ENCODE data around the gene POMP. TPM values are rescaled to one million over a fixed set of nuclear protein-coding genes. Genes with fewer than 3 reads are reported as not detected.

POMP gene
- total RNA-seq, 2 experiments from 2014 or later = 107 to 132 TPM

DNA sequence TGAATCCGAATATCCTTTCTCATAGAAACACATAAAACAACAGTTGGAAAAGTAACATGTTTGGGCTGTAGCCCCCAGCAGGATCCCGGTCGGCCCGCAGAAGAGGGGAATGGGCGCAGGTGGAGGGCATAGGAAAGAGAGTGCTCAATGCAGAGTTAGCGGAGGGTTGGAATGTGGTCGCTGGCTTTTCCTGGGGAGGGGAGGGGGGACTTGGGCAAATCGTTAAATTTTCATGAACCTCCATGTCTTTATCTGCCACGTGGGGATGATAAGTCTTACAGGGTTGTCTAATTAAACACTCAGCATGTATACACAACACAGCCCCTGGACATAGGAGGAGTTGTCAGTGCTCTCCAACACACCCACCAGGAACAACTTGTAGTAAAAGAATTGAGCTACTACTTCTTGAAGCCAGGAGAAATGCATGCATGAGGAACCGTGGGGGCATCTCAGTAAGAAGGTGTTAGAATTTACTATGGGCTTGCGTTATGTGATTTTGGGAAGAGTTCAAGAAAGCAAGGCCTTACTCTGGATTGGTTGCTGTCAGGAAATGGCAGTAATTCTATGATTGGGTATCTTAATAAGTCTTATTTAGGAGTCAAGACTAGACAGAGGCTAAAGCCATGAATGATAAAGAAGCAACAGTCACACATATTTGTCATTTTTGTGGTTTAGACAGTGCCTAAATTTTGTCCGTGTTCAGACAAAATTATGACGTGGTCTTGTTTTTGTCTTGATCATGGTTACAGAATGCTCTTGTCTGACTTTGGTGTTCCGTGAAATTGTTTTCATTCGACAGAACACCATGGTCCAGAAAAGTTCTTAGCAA, 60.5 kb downstream of the POMP start:
- H3K9me3 Mint-ChIP-seq (ENCODE audit: low read depth) = no peaks in the 10 kb centered on the region
- intact Hi-C loops (cut with DNase I, micrococcal nuclease) = loop anchor here (2.0 to 10.0 kb wide), 4 partner anchors 61 to 1585 kb away; partner anchors contain the start of genes PAN3 (in 2 of the 2), POMP (in 1 of the 2) and RPL21 (in 1 of the 2)
- H3K27me3 Mint-ChIP-seq = no peaks in the 10 kb centered on the region
- ChIA-PET CTCF (interaction anchor here (0.5 to 1.3 kb wide), 2 partner anchors 19 to 345 kb away, joined by 3 to 4 read pairs; no protein-coding TSS in a partner anchor), POLR2A (no interaction called here)
- H3K4me1 Mint-ChIP-seq = peaks cover 23% of the 10 kb centered on the region
- ATAC-seq (no peak), DNase-seq (no peak)
- peak overlapping the region; percentile 94 for H3K27ac Mint-ChIP-seq
- no peaks in the 10 kb centered on the region for H3K36me3 Mint-ChIP-seq (ENCODE audit: low read depth)
- H3K4me3 Mint-ChIP-seq = peak overlapping the region; percentile 84

- CTCF ChIA-PET = no interaction called here
- DNase-seq (no peak), ATAC-seq (no peak)
- Mint-ChIP-seq H3K4me3 (no peak overlapping the region), H3K27ac (no peak overlapping the region), H3K4me1 (peaks cover 8% of the 10 kb centered on the region), H3K36me3 (ENCODE audit: low read depth) (no peaks in the 10 kb centered on the region), H3K9me3 (ENCODE audit: low read depth) (no peaks in the 10 kb centered on the region), H3K27me3 (peaks cover 3% of the 10 kb centered on the region)
- POLR2A ChIA-PET = no interaction called here
- intact Hi-C loops (cut with DNase I, micrococcal nuclease) = no loop called here
These were observed 64.9 kb downstream of the POMP start for GRCh38 chr13:28723806-28724205.

GRCh38 chr13:28725046-28725610, 66.2 kb downstream of the POMP start:
- Mint-ChIP-seq H3K4me1 (no peaks in the 10 kb centered on the region), H3K9me3 (ENCODE audit: low read depth) (no peaks in the 10 kb centered on the region), H3K36me3 (ENCODE audit: low read depth) (no peaks in the 10 kb centered on the region), H3K4me3 (no peak overlapping the region), H3K27ac (no peak overlapping the region), H3K27me3 (peaks cover 3% of the 10 kb centered on the region)
- DNase-seq (no peak), ATAC-seq (no peak)
- CTCF ChIA-PET = no interaction called here
- POLR2A ChIA-PET = no interaction called here
- intact Hi-C loops (cut with DNase I, micrococcal nuclease) = no loop called here

Other genes starting within 250 kb of the POMP start
- gene FLT1, start 164.0 kb upstream of the POMP start, total RNA-seq = 10 to 100 TPM; 21.7 to 27.4 TPM
- 1 to 10 TPM; 2.8 to 3.2 TPM for gene SLC46A3, start 59.8 kb downstream of the POMP start, total RNA-seq
- gene MTUS2, start 161.2 kb downstream of the POMP start, total RNA-seq = under 1 TPM in 1 of 2 experiments, not detected in 1; 0.05 TPM

Measured in activated CD4-positive, alpha-beta T cell treated with anti-CD3 and anti-CD28 coated beads for 36 hours (primary cell).